ENCODE results near the gene PHF13. TPM values are rescaled to one million over a fixed set of nuclear protein-coding genes. Genes with fewer than 3 reads are reported as not detected.
"Not testable (repeated sequence)": the region's sequence is repeated elsewhere in the genome, so short reads cannot be mapped to it uniquely, and the experiment has no call there.

The PHF13 gene
- total RNA-seq, 2 experiments from 2014 or later = 15.4 to 17.2 TPM

DNA sequence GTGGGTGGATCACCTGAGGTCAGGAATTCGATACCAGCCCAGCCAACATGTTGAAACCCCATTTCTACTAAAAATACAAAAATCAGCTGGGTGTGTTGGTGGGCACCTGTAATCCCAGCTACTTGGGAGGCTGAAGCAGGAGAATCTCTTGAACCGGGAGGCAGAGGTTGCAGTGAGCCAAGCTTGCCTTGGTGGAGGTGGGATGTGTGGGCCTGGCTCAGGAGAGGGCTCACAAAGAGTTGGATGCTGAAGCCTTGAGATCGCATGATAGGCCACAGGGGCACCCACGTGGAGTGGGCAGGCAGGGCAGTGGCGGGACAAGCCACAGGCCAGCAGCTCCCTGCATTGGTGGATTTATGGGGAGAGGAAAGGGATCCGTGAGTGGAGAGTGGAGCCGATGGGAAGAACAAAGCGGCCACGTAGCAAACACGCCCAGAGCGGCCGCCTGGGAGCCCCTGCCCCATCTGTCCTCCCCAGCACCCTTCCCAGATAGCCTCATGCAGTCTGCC is 15.5 kb downstream of the PHF13 start:
- peaks cover 51% of the 10 kb centered on the region for H3K36me3 Mint-ChIP-seq (ENCODE audit: low read depth)

DNA sequence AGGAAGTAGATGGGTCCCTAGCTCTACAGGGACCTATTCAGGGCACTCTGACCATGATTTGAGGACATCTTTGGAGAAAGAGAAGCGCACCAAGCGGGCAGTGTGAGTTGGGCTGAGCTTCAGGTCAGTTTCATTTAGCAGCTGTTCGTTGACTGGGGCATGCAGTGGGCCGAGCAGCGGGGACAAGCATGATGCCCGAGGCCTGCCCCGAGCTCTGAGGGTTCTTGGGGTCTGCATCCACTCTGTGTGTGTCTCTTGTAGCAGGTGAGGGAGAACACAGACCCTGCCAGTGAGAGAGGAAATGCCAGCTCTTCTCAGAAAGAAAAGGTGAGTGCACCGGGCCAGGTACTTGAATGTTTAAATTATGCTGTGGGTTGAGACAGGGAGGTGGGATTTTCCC is 16.5 kb downstream of the PHF13 start:
- H3K27ac Mint-ChIP-seq = no peak overlapping the region
- no peaks in the 10 kb centered on the region for H3K9me3 Mint-ChIP-seq
- no peak overlapping the region for H3K4me3 Mint-ChIP-seq
- no peaks in the 10 kb centered on the region for H3K27me3 Mint-ChIP-seq
- ChIA-PET POLR2A (interaction anchor here (0.9 kb wide), 1 partner anchor 16 kb away, joined by 3 read pairs; no protein-coding TSS in a partner anchor), CTCF (no interaction called here)
- peaks cover 50% of the 10 kb centered on the region for H3K36me3 Mint-ChIP-seq (ENCODE audit: low read depth)
- DNase-seq = no peak
- peaks cover 25% of the 10 kb centered on the region for H3K4me1 Mint-ChIP-seq

More for the DNA sequence above, 15.5 kb downstream of the PHF13 start:
- DNase-seq = no peak
- no peak overlapping the region for H3K4me3 Mint-ChIP-seq
- H3K27me3 Mint-ChIP-seq = no peaks in the 10 kb centered on the region
- POLR2A ChIA-PET = interaction anchor here (3.6 kb wide), 1 partner anchor 26 kb away, joined by 17 read pairs; the partner anchor contains the start of gene KLHL21
- peaks cover 31% of the 10 kb centered on the region for H3K4me1 Mint-ChIP-seq
- H3K27ac Mint-ChIP-seq = no peak overlapping the region
- no peaks in the 10 kb centered on the region for H3K9me3 Mint-ChIP-seq
- CTCF ChIA-PET = no interaction called here

DNA sequence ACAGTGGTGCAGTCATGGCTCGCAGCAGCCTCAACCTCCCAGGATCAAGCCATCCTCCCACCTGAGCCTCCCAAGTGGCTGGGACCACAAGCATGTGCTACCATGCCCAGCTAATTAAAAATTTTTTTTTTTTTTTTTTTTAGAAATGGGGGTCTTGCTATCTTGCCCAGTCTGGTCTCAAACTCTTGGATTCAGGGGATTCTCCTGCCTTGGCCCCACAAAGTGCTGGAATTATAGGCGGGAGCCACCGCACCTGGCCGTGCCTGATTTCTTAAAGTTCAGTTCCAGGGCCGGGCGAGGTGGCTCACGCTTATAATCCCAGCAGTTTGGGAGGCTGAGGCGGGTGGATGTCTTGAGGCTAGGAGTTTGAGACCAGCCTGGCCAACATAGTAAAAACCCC is 17.5 kb downstream of the PHF13 start:
- H3K4me3 Mint-ChIP-seq = no peak overlapping the region
- H3K36me3 Mint-ChIP-seq (ENCODE audit: low read depth) = peaks cover 52% of the 10 kb centered on the region
- H3K27me3 Mint-ChIP-seq = no peaks in the 10 kb centered on the region
- H3K27ac Mint-ChIP-seq = no peak overlapping the region
- ChIA-PET POLR2A (no interaction called here), CTCF (interaction anchor here (1.3 to 2.3 kb wide), 2 partner anchors 14 to 16 kb away, joined by 3 to 8 read pairs; no protein-coding TSS in a partner anchor)
- peaks cover 21% of the 10 kb centered on the region for H3K4me1 Mint-ChIP-seq
- no peaks in the 10 kb centered on the region for H3K9me3 Mint-ChIP-seq
- no peak for DNase-seq

DNA sequence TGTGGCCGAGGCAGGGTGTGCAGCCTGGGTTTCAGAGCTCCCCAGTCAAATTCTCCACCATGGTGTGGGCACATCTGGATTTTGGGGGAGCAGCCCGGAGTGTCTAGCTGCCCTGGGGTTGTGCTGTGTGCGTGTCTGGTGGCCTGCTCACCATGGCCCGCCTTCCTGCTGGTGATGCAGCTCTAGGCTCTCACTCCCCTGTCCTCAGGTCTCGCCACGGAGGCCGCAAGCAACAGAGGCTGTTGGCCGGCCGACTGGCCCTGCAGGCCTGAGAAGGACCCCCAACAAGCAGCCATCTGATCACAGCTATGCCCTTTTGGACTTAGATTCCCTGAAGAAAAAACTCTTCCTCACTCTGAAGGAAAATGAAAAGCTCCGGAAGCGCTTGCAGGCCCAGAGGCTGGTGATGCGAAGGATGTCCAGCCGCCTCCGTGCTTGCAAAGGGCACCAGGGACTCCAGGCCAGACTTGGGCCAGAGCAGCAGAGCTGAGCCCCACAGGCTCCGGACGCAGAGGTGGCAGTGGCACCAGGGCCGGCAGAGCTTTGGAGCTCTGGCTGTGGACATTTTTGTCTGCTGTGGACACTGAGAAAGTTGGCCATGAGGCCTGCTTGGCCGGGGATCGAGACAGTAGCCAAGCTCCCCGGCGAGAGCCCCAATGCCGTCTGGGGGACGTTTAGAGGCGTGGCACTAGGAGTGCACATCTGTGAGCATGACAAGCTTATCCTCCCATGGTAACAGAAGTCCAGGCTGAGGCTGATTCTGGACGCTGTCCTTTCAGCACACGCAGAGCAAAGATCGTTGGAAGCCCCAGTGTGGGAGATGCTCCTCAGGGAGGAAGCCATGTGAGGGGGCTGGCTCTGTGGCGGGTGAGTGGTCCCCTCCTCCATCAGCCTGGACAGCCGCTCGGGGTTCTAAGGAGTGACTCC is 19.3 kb downstream of the PHF13 start:
- DNase-seq = no peak
- Mint-ChIP-seq H3K36me3 (ENCODE audit: low read depth) (peaks cover 40% of the 10 kb centered on the region), H3K27me3 (no peaks in the 10 kb centered on the region), H3K4me3 (no peak overlapping the region), H3K27ac (no peak overlapping the region), H3K4me1 (peaks cover 5% of the 10 kb centered on the region), H3K9me3 (no peaks in the 10 kb centered on the region)
- ChIA-PET POLR2A (interaction anchor here (0.9 to 2.3 kb wide), 4 partner anchors 8 to 78 kb away, joined by 3 to 7 read pairs (median 5); partner anchors contain the start of genes KLHL21, NOL9 and TAS1R1), CTCF (interaction anchor here (1.0 to 2.3 kb wide), 3 partner anchors 13 to 153 kb away, joined by 3 to 8 read pairs (median 3); no protein-coding TSS in a partner anchor)

DNA sequence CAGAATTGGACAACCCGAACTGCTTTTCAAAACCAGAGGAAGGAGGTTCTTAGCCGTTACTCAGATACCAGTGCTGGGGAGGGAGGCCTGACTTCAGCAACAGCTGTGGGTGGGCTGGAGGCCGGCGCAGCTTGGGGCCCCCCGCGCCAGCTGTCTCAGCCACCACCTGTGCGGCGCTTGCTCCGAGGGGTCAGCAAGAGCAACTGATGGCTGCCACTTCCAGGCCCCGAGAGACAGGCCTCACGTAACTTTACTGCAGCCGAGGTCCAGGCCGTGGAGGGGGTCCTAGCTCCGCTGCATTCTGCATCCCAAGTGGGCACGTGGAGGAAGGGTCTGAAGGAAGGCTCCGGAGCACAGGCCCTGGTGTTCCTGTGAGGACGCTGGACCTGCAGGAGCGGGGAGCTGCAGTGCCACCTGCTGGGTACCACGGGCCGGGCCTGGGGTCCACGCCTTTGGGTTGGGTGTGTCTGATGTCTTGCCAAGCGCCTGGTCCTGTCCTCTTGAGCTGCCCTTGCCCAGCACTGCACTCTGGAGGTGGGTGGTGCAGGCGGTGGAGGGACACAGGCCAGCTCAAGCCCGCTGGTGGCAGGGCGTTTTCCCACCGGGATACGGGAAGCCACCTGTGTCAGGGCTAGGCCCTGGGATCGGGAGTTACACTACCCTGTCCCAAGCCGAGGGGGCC is 21.0 kb downstream of the PHF13 start:
- Mint-ChIP-seq H3K27me3 (no peaks in the 10 kb centered on the region), H3K27ac (no peak overlapping the region), H3K9me3 (no peaks in the 10 kb centered on the region), H3K36me3 (ENCODE audit: low read depth) (peaks cover 39% of the 10 kb centered on the region), H3K4me3 (no peak overlapping the region), H3K4me1 (peaks cover under 1% of the 10 kb centered on the region)
- DNase-seq = peak; percentile 37
- ChIA-PET CTCF (no interaction called here), POLR2A (no interaction called here)

DNA sequence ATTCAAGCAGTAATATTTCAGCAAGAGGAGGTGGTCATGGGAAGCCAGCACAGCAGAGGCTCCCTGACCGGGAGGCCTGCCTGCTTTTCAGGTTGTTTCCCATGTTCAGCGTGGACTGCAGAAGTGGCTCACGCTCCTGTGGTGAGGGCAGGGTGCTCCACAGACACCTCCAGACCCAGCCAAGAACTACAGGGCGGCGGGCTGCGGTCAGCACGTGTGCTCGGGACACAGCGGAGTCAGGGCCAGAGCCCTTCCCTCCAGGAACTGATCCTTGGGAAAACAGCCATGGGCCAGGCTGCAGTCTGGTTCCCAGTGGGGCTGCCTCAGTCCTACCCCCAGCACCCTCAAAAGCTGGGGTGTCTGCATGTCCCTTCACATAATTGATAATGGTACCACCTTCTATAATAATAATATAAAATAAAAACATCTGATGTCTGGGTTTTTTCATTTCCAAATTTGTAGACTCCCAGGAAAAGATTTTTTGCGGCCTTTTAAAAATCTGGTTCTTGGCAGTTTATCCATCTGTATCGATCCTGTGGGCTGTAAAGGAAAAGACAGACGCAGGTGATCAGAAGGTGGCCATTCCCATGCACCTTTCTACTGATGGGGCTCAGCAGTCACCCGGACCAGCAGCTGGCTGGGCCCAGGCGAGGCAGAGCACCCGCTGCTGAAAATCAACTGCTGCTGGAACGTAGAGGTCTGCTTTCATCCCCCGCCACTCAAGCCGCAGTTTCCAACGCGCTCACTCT is 21.8 kb downstream of the PHF13 start:
- ChIA-PET CTCF (no interaction called here), POLR2A (no interaction called here)
- H3K4me1 Mint-ChIP-seq = no peaks in the 10 kb centered on the region
- no peaks in the 10 kb centered on the region for H3K9me3 Mint-ChIP-seq
- no peak overlapping the region for H3K4me3 Mint-ChIP-seq
- no peak overlapping the region for H3K27ac Mint-ChIP-seq
- DNase-seq = no peak
- no peaks in the 10 kb centered on the region for H3K27me3 Mint-ChIP-seq
- H3K36me3 Mint-ChIP-seq (ENCODE audit: low read depth) = peaks cover 35% of the 10 kb centered on the region

DNA sequence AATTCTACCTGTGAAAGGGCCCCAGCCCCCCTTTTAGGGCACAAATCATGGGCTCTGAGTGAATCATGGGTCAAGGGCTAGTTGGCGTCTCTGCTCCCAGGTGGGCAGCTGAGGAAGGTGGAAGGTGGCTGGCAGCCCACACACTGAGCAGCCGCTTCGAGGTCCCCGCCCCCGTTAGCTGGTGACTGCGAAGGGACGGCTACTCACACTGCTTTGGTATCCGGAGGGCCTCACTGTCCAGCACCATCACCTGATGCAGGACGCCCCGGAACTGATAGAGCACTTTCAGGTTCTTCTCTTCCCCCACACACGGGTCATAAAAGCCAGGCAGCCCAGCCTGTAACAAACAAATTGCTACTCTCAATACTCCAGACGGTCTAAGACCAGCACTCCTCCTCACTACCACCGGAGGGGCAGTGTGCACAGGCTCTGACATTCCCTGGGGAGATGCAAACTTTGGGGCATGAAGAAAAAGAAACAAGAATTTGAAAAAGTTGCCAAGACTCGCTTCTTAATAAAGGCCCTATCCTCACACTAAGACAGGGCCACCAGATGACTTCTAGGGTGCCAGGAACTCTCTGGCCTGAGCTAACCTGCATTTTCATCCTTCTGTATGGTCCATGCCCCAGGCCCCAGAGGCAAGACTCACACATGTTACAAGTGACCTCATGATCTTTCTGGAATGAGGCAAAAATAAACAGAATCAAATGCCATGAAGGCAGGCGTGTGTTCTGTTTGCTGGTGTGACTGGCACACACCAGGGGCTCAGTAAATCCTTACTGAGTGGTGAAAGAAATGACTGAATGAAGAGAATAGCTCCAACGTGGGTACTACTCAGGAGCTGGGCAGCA is 22.6 kb downstream of the PHF13 start:
- Mint-ChIP-seq H3K4me3 (no peak overlapping the region), H3K4me1 (no peaks in the 10 kb centered on the region), H3K27ac (no peak overlapping the region), H3K9me3 (no peaks in the 10 kb centered on the region), H3K27me3 (no peaks in the 10 kb centered on the region), H3K36me3 (ENCODE audit: low read depth) (peaks cover 33% of the 10 kb centered on the region)
- POLR2A ChIA-PET = no interaction called here
- CTCF ChIA-PET = no interaction called here
- DNase-seq = no peak

DNA sequence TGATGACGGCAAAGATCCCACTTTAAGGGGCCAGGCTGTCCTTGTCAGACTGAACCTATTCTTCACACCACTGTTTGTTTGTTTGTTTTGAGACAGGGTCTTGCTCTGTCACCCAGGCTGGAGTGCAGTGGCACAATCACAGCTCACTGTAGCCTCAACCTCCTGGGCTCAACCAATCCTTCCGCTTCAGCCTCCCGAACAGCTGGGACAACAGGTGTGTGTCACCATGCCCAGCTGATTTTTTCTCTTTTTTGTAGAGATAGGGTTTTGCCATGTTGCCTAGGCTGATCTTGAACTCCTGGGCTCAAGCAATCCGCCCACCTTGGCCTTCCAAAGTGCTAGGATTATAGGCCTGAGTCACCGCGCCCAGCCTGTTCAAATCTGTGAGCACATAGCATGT is 23.2 kb downstream of the PHF13 start:
- POLR2A ChIA-PET, H3K4me1 Mint-ChIP-seq, H3K27me3 Mint-ChIP-seq, H3K9me3 Mint-ChIP-seq, H3K4me3 Mint-ChIP-seq, DNase-seq, H3K27ac Mint-ChIP-seq: not testable (repeated sequence)
- peaks cover 37% of the 10 kb centered on the region for H3K36me3 Mint-ChIP-seq (ENCODE audit: low read depth)
- CTCF ChIA-PET = interaction anchor here (0.7 kb wide), 1 partner anchor 11 kb away, joined by 3 read pairs; no protein-coding TSS in a partner anchor

DNA sequence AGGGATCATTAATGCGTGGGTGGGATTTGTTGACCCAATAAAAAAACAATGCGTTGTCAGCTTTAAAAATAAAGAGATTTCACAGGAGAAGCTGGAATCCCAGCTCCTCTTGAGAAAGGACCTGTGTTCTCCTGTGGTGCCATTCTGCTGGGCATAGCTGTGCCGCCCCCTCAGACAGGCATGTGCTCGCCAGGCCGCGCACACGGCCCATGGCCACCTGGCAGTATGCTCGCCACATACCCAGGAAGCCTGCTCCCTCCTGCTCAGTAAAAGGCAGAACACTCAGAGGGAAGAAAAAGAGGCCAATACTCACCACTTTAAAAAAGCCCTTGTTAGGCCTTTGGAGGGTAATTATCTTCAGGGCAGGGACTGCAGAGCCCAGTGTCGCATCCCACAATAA is 24.2 kb downstream of the PHF13 start:
- H3K4me3 Mint-ChIP-seq = no peak overlapping the region
- DNase-seq = no peak
- no peak overlapping the region for H3K27ac Mint-ChIP-seq
- no peaks in the 10 kb centered on the region for H3K9me3 Mint-ChIP-seq
- peaks cover 35% of the 10 kb centered on the region for H3K36me3 Mint-ChIP-seq (ENCODE audit: low read depth)
- ChIA-PET CTCF (no interaction called here), POLR2A (no interaction called here)
- no peaks in the 10 kb centered on the region for H3K4me1 Mint-ChIP-seq
- no peaks in the 10 kb centered on the region for H3K27me3 Mint-ChIP-seq

DNA sequence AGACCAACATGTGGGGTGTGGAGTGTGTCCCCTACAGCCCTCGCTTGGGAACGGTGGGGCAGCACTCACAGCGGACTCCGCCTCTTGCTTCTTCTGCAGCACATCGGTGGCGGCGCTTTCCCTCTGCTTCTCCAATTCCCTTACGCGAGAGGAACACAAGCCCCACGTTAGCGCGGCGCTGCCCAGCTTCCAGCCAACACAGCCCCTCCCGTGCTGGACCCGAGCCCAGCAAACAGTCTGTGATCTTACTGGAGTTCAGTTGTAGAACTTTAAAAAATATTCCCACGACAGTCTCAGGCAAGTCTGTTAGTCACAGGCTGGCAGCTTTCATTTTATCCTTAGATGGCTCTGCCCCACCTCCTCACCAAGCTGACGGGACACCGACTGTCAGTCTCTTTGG is 24.7 kb downstream of the PHF13 start:
- Mint-ChIP-seq H3K27me3 (no peaks in the 10 kb centered on the region), H3K4me3 (no peak overlapping the region), H3K36me3 (ENCODE audit: low read depth) (peaks cover 34% of the 10 kb centered on the region), H3K27ac (no peak overlapping the region), H3K9me3 (no peaks in the 10 kb centered on the region), H3K4me1 (no peaks in the 10 kb centered on the region)
- DNase-seq = no peak
- ChIA-PET CTCF (no interaction called here), POLR2A (no interaction called here)

DNA sequence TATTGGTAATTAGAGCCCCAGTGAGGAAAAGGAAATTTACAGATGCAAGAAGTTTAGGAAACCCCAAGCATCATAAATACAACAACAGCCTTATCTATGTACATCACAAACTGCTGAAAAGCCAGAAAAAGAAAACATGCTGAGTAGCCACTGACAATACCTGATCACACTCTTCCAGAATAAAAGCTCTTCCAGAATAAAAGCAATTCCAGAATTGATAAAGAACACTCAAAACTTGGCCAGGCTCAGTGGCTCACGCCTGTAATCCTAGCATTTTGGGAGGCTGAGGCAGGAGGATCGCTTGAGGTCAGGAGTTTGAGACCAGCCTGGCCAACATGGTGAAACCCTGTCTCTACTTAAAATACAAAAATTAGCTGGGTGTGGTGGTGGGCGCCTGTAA is 27.3 kb downstream of the PHF13 start:
- H3K4me1 Mint-ChIP-seq = not testable (repeated sequence)

DNA sequence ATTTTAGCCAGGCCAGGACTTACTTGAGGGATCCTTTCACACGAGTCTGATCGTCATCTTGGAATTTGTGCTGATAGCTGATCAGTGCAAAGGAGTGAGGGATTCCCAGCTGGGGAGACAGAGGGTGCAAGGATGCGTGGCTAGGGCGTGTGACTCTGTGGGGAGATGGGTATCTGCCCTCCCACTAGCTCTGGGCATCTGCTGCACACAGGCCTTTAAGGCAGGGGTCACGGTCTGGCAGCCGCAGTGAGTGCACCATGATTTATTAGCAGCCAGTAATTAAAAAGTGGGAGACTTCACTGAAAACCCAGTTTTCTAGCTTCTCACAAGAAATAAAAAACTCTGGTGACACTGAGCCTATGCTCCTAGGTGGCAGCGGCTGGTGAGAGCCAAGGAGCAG is 31.5 kb downstream of the PHF13 start:
- no peaks in the 10 kb centered on the region for H3K27me3 Mint-ChIP-seq
- no peak overlapping the region for H3K27ac Mint-ChIP-seq
- ChIA-PET CTCF (interaction anchor here (0.5 to 2.9 kb wide), 7 partner anchors 13 to 398 kb away, joined by 3 to 14 read pairs (median 3); partner anchors contain the start of genes NOL9 and TAS1R1), POLR2A (no interaction called here)
- peaks cover 14% of the 10 kb centered on the region for H3K36me3 Mint-ChIP-seq (ENCODE audit: low read depth)
- peaks cover 2% of the 10 kb centered on the region for H3K4me1 Mint-ChIP-seq
- H3K9me3 Mint-ChIP-seq = no peaks in the 10 kb centered on the region
- no peak overlapping the region for H3K4me3 Mint-ChIP-seq
- DNase-seq = no peak

More for the DNA sequence above, 27.3 kb downstream of the PHF13 start:
- not testable (repeated sequence) for H3K27me3 Mint-ChIP-seq, DNase-seq, H3K4me3 Mint-ChIP-seq, H3K27ac Mint-ChIP-seq, H3K9me3 Mint-ChIP-seq
- peaks cover 28% of the 10 kb centered on the region for H3K36me3 Mint-ChIP-seq (ENCODE audit: low read depth)
- POLR2A ChIA-PET = interaction anchor here (2.3 kb wide), 1 partner anchor 9 kb away, joined by 7 read pairs; no protein-coding TSS in a partner anchor
- CTCF ChIA-PET = interaction anchor here (1.2 kb wide), 1 partner anchor 86 kb away, joined by 3 read pairs; the partner anchor contains the start of gene NOL9
